K562 (cell line): ENCODE measurements around the gene CELSR3. TPM values are rescaled to one million over a fixed set of nuclear protein-coding genes. Genes with fewer than 3 reads are reported as not detected.

Source experiments
- MGA ChIP-seq: fragments of 450-650 bp; IDR thresholded peaks from 2 replicates; pipeline ENCODE4 v1.6.1; 2016; ENCODE audit warnings: mild to moderate bottlenecking, moderate library complexity
- PHF21A ChIP-seq: fragments of 450-650 bp; IDR thresholded peaks from 2 replicates; pipeline ENCODE4 v1.6.1; 2017; ENCODE audit warnings: low read depth, borderline replicate concordance
- polyA plus RNA-seq, 8 experiments: library from polyadenylated mRNA; depleted of rRNA in 4 of 8; stranded (reverse) in 5 of 8; unstranded in 3 of 8; fragments of >200 nt; fragmentation: Nextera tagmentation in 2 of 8; fragmentation: Illumina TruSeq in 1 of 8; extraction: Ambion mirVana in 2 of 8; extraction: Trizol in 1 of 8; gene quantifications; 2 replicates each; pipeline versions ENCODE4 v1.2.1 to v1.2.3, GENCODE V29; 2011 to 2014; ENCODE audit warnings: inconsistent platforms in 1 of 8, missing spikeins in 1 of 8
- total RNA-seq, 7 experiments: library from RNA; depleted of rRNA in 6 of 7; stranded (reverse); fragments of >200 nt in 6 of 7; fragmentation: Illumina TruSeq in 2 of 7; extraction: Trizol in 2 of 7; gene quantifications; 2 replicates each; pipeline versions ENCODE4 v1.2.1 to v1.2.3, GENCODE V29; 2011 to 2021; ENCODE audit warnings: low replicate concordance in 1 of 7

Gene CELSR3
- total and polyA plus RNA-seq, 9 of the 15 experiments (the other 6 are each of a cell fraction or from before 2014, with no cell fraction given): 0.10 to 2.7 (median 0.76) TPM

DNA sequence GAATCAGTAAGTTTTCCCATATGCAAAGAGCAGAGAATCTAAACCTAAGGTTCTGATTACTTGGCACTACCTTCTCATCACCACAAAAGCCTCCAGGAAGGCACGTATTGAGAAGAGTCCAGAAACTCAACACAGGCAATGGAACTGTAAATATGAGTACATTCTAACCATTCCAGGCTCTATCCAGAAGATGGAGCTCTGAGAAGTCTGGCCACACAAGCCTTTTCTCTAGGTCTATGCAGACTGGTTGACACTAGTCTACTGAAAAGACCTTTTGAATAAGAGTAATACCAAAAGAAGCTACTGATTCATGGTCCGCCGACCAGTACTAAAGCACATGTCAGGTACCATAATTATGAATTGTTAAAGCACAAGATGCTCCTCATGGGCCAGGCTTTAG, 35.3 kb upstream of the CELSR3 start (continued):
- TF ChIP-seq MGA (no peak), PHF21A (no peak)
